HUES64 (cell line): ENCODE results near the gene MRPL44.
A peak's percentile ranks its signal among the peaks of the same experiment; 100 is the strongest.
"Not testable (repeated sequence)": the region's sequence is repeated elsewhere in the genome, so short reads cannot be mapped to it uniquely, and the experiment has no call there.

Source experiments
- H3K27ac ChIP-seq: 2 replicates; pipeline ENCODE4 v1.7.0; 2013; ENCODE audit warnings: low read depth, low read length, inconsistent platforms
- H3K27me3 ChIP-seq: 2 replicates; pipeline ENCODE4 v1.6.1; 2013; ENCODE audit warnings: mild to moderate bottlenecking, low read length; ENCODE audit not compliant: insufficient read depth
- H3K36me3 ChIP-seq: 2 replicates; pipeline ENCODE4 v1.6.1; 2013; ENCODE audit warnings: mild to moderate bottlenecking, low read length; ENCODE audit not compliant: insufficient read depth
- H3K4me1 ChIP-seq: 2 replicates; pipeline ENCODE4 v1.6.1; 2013; ENCODE audit warnings: mild to moderate bottlenecking, low read length, moderate library complexity; ENCODE audit not compliant: insufficient read depth
- H3K4me3 ChIP-seq: 2 replicates; pipeline ENCODE4 v1.5.1; 2013; ENCODE audit warnings: mild to moderate bottlenecking, low read length, moderate library complexity
- H3K9ac ChIP-seq: 2 replicates; pipeline ENCODE4 v1.6.1; 2013; ENCODE audit warnings: mild to moderate bottlenecking, low read depth, low read length
- H3K9me3 ChIP-seq: 2 replicates; pipeline ENCODE4 v1.6.1; 2013; ENCODE audit warnings: low read depth, low read length; ENCODE audit not compliant: insufficient read depth
- WGBS: fragments of 150-250, 120-280 bp; methylation state at CpG from one replicate; pipeline ENCODE4 v1.1.7; 2013; ENCODE audit warnings: missing lambda C conversion rate; 5-methylcytosine and 5-hydroxymethylcytosine counted together

MRPL44 gene

DNA sequence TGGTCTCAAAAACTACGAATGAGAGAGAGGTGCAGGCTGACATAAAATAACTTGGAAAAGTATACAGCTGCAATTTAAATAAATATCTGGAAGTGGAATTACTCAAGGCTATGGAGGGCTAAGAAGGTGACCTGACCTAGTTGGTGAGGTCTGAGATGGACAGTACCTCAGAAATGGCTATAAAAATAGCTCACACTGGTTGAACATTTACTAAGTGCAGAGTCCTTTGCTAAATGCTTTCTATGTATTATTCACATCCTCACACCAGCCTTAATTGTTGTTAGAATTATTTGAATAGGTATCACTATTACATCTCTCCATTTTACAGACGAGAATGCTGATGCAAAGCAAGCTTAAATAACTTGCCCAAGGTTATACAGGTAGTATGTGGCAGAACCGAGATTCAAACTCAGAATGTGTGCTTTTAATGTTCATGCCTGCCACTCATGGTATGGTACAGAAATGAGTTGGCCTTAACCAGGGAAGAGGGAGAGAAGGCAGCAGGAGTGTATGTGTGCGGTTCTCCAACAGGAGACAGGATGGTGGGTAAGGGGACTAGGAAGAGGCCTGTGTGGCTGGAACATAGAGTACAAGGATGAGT lies 37.4 kb downstream of the MRPL44 start:
- H3K27me3 ChIP-seq, result no peaks in the 10 kb centered on the region
- no peaks in the 10 kb centered on the region for H3K4me1 ChIP-seq
- H3K27ac ChIP-seq, result no peak overlapping the region
- no peak overlapping the region for H3K4me3 ChIP-seq
- 96% methylated on average over 4 of the region's 4 CpGs for WGBS
- no peaks in the 10 kb centered on the region for H3K9me3 ChIP-seq
- no peak overlapping the region for H3K9ac ChIP-seq
- H3K36me3 ChIP-seq, result peaks cover 25% of the 10 kb centered on the region; the same call in 1 of the 2 replicates

DNA sequence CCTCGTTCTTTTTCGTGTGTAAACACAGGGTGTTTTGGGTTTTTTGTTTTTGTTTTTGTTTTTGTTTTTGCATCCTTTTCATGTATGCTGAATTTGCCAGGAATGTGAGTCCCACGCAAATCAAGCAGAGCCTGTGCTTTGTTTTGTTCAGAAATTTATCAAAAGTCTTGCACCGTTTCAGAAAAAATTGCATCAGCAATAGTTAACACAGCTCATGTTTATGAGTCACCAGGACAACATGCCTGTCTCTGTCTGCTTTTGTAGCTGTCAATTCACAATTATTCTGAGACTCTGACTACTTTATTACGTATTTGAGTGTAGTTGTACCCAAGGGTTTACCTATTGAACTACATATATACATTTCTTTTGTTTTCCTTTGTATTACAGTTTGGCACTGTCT lies 38.3 kb downstream of the MRPL44 start:
- Histone ChIP-seq H3K9me3 (no peaks in the 10 kb centered on the region), H3K27ac (no peak overlapping the region), H3K36me3 (peaks cover 25% of the 10 kb centered on the region; the same call in 1 of the 2 replicates), H3K27me3 (no peaks in the 10 kb centered on the region), H3K4me1 (no peaks in the 10 kb centered on the region), H3K9ac (no peak overlapping the region), H3K4me3 (no peak overlapping the region)
- WGBS, result 93% methylated on average over 5 of the region's 5 CpGs

DNA sequence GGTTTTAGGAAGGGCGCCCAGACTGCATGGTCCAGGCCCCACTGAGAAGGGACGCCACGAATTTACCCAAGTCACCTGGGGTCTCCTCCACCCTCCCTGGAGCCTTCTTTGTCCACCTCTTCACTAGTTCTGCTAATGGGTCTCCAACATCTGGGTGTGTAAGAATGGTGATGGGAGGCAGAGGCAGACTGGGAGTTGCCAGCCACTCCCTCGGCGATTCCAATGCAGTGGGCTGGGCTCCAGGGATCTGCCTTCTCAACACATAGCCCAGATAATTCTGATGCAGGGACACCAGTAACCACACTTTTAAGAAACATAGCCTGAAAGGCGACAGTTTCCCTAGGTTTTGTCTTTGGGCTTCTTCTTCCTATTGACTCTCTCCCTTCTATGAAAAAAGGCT lies 39.1 kb downstream of the MRPL44 start:
- Histone ChIP-seq H3K9me3 (no peaks in the 10 kb centered on the region), H3K36me3 (peaks cover 25% of the 10 kb centered on the region), H3K9ac (no peak overlapping the region), H3K27ac (no peak overlapping the region), H3K4me1 (no peaks in the 10 kb centered on the region), H3K4me3 (no peak overlapping the region), H3K27me3 (no peaks in the 10 kb centered on the region)
- 94% methylated on average over 6 of the region's 6 CpGs for WGBS

DNA sequence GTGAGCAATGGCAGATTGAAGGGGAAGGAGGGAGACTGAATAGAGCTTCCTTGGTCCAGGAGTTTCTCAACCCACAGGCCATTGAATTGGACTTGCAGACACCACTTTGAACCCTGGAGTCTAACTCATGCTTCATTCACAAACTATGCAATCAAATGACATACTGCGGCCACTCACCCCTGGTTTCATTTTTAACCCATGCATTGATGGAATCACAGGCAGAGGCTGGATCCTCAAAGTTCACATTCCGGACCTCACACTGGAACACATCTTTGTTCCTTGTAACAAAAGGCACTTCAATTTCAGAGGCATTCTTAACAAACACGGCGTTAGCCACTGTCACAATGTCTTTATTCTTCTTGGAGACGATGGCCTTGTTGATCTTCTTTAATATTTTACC lies 40.7 kb downstream of the MRPL44 start:
- Histone ChIP-seq H3K4me1 (peaks cover under 1% of the 10 kb centered on the region; the same call in 1 of the 2 replicates), H3K4me3 (no peak overlapping the region), H3K27ac (no peak overlapping the region), H3K27me3 (no peaks in the 10 kb centered on the region), H3K9me3 (no peaks in the 10 kb centered on the region), H3K9ac (no peak overlapping the region), H3K36me3 (peaks cover 23% of the 10 kb centered on the region)
- WGBS, result 86% methylated on average over 5 of the region's 5 CpGs

DNA sequence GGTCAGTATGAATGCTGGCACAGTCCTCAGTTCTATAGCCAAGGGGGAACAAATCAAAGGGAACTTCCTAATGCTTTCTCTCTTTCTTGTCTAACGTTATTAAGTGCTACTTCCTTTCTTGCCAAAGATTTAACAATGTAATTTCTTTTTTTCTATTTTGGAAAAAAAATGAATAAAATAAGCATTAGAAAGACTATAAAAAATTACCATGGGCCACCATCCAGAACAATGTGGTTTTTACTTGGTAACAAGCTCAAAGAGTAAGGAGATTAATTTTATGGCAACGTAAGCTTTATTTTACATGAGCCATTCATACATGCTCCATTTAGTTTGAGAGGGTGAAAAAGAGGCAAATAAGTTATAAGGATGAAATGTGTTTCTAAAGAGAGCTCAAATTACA lies 41.7 kb downstream of the MRPL44 start:
- H3K9me3 ChIP-seq, result no peaks in the 10 kb centered on the region
- H3K4me3 ChIP-seq, result no peak overlapping the region
- 79% methylated on average over 2 of the region's 2 CpGs for whole genome bisulfite sequencing
- H3K9ac ChIP-seq, result no peak overlapping the region
- H3K36me3 ChIP-seq, result peaks cover 23% of the 10 kb centered on the region
- H3K27ac ChIP-seq, result no peak overlapping the region
- H3K4me1 ChIP-seq, result peaks cover 9% of the 10 kb centered on the region
- no peaks in the 10 kb centered on the region for H3K27me3 ChIP-seq

DNA sequence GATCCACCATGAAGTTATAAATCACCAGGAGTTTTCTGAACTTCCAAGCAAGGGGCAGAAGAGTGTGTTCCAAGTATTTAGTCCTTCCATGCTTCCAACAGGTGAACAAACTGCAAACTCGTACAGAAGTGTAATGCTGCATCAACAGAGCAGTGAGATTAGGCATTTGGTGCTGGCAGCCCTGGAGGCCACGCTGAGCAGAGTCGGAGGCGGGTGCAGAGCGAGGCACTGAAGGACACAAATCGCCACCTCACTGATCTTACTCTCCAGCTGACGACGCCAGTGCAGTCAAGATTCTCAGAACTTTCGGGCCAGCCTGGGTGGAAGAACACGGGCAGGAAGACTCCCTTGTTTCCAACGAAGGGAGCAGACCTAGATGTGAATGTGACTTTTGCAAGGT lies 42.6 kb downstream of the MRPL44 start:
- no peak overlapping the region for H3K4me3 ChIP-seq
- peaks cover 9% of the 10 kb centered on the region for H3K4me1 ChIP-seq
- H3K27ac ChIP-seq, result no peak overlapping the region
- H3K27me3 ChIP-seq, result no peaks in the 10 kb centered on the region
- WGBS, result 96% methylated on average over 11 of the region's 11 CpGs
- no peaks in the 10 kb centered on the region for H3K9me3 ChIP-seq
- no peak overlapping the region for H3K9ac ChIP-seq
- peaks cover 23% of the 10 kb centered on the region for H3K36me3 ChIP-seq

DNA sequence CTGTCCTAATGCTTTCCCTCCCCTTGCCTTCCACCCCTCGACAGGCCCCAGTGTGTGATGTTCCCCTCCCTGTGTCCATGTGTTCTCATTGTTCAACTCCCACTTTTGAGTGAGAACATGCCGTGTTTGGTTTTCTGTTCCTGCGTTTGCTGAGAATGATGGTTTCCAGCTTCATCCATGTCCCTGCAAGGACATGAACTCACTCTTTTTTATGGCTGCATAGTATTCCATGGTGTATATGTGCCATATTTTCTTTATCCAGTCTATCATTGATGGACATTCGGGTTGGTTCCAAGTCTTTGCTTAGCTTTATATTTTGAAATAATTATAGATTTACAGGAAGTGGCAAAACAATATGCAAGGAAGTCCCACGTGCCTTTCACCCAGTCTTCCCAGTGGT lies 43.4 kb downstream of the MRPL44 start:
- not testable (repeated sequence) for H3K9ac ChIP-seq, H3K27me3 ChIP-seq, H3K9me3 ChIP-seq, H3K27ac ChIP-seq, H3K4me1 ChIP-seq, H3K4me3 ChIP-seq
- peaks cover 19% of the 10 kb centered on the region for H3K36me3 ChIP-seq
- 96% methylated on average over 5 of the region's 5 CpGs for WGBS

DNA sequence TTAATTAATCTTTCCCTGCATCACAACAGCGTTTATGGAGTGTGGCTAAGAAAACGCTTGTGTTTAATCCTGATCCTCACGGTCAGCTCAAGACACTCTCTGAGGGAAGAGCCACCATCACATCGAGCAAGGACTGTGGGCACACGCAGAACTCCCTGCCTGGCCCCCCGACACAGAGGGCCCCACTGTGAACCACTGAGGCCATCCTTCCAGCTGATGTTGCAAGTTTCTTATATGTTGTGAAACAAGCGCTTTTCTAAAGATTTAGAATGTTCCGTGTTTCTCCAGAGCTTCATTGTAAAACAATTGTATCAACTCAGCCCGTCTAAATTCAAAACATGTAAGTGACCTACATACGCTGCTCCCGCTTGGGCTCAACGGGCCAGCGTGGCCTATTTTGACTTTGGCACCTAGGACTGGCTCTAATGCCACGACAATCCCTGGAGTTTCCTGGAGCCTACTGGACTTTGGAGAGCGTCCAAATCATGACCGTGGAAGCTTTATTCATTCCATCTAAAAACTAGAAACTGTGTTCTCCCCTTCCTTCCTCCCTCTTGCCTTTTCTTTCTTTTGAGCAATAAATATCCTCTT lies 46.9 kb downstream of the MRPL44 start:
- H3K27ac ChIP-seq, result no peak overlapping the region; the same call in 1 of the 2 replicates
- no peak overlapping the region for H3K9ac ChIP-seq
- 89% methylated on average over 16 of the region's 16 CpGs for WGBS
- no peak overlapping the region for H3K4me3 ChIP-seq
- H3K9me3 ChIP-seq, result no peaks in the 10 kb centered on the region
- H3K27me3 ChIP-seq, result no peaks in the 10 kb centered on the region
- peaks cover 9% of the 10 kb centered on the region; the same call in 1 of the 2 replicates for H3K36me3 ChIP-seq
- peaks cover 24% of the 10 kb centered on the region for H3K4me1 ChIP-seq

DNA sequence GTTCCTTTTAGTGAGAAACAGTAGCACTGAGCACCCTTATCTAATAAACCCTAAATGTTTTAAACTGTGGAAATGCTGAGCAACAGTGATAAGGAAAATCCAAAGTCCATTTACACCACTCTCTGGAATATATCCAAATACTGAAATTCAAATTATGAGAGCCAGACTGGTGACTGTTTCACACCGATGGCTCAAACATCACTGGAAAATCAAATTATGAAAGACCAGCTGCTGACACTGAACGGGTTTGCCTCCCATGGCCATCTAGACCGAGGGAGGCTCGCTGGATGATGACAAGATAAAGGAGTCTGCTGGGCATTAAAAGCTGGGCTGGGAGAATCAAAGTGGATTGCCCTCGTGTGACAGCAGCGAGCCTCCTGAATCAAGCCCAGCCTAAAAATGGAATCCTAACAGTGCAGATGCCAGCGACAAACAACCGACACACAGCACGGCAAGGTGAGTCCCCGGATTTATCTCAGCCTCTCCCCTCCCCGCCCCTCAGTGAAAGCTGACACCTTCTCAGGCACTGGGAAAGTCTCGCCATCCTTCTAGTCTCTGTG lies 51.5 kb downstream of the MRPL44 start:
- Histone ChIP-seq H3K4me3 (no peak overlapping the region), H3K36me3 (no peaks in the 10 kb centered on the region), H3K27ac (no peak overlapping the region), H3K9ac (no peak overlapping the region), H3K27me3 (no peaks in the 10 kb centered on the region), H3K4me1 (peaks cover 32% of the 10 kb centered on the region), H3K9me3 (no peaks in the 10 kb centered on the region)
- 52% methylated on average over 12 of the region's 12 CpGs for WGBS

DNA sequence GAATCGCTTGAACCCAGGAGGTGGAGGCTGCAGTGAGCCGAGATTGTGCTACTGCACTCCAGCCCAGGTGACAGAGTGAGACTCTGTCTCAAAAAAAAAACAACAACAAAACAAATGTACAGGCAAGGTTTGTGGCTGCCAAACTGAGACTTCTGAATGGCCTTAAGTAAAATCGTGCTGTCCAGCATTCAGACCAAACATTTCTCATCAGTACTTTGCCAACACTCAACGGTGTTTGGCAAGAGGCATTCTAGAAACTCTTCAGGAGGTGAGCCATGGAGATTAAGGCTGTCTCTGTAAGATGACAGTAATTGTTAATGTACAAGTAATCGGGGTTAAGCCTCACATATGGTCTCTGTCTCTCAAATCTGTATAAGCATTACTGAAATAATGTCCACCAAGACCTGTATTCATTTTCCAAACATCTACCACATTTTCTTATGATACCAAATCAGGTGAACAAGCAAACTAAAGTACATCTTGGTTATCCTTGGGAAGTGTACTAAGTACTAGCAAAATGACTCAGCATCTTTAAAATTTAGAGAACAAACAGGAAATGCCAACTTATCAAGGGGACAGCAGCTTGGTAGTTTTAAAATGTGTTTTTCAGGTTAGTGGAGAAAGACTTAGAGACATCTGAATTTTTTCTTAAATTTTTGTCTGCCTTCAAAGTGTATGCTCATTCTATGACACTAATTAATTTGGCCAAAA lies 52.5 kb downstream of the MRPL44 start:
- H3K27ac ChIP-seq, result 0 out of 2 replicates have a peak overlapping the region, but pooled peaks have one; percentile 20
- no peak overlapping the region for H3K4me3 ChIP-seq
- H3K27me3 ChIP-seq, result no peaks in the 10 kb centered on the region
- no peaks in the 10 kb centered on the region for H3K36me3 ChIP-seq
- H3K9me3 ChIP-seq, result no peaks in the 10 kb centered on the region
- no peak overlapping the region for H3K9ac ChIP-seq
- peaks cover 32% of the 10 kb centered on the region for H3K4me1 ChIP-seq
- 90% methylated on average over 5 of the region's 5 CpGs for WGBS

DNA sequence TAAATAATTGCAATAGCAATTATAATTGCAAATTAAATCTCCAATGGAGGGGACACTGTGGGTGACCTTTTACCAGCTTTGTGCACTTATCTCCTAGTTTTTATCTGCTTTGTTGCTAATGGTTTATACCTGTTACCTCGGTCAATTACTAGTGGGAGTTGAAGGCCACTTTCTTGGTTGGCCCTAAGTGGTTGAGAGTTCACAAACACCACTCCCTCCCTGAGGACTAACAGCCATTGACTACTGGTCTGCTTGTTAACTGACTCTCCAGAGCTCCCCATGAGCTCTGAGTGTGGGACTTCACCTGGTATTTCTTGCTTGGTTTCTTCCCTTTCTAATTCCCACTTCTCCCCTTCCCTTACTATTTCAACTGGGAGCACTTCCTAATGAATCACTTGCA lies 54.6 kb downstream of the MRPL44 start:
- Histone ChIP-seq H3K27me3 (no peaks in the 10 kb centered on the region), H3K9ac (no peak overlapping the region), H3K4me3 (no peak overlapping the region), H3K36me3 (no peaks in the 10 kb centered on the region), H3K27ac (no peak overlapping the region), H3K9me3 (no peaks in the 10 kb centered on the region), H3K4me1 (peaks cover 32% of the 10 kb centered on the region)
- 100% methylated on average over 1 of the region's 1 CpG for WGBS
